ENCODE results near the gene ABCA7.

- TF ChIP-seq EZH2 (IDR thresholded peaks at IDR 0.05; ENCODE audit: borderline replicate concordance, low read length), result no peak
- TF ChIP-seq CTCF (conservative IDR thresholded peaks at IDR 0.05 in 1 of 2, IDR thresholded peaks at IDR 0.05 in 1 of 2; ENCODE audit: extremely low read depth in 1 of 2, insufficient read depth in 1 of 2, low read depth in 1 of 2, low read length in 2 of 2), result no peak
Measured at GRCh38 chr19:1010586-1011510, 29.1 kb upstream of the ABCA7 start.

Data from mammary epithelial cell (primary cell).